ENCODE results near the gene SLX4IP.

DNA sequence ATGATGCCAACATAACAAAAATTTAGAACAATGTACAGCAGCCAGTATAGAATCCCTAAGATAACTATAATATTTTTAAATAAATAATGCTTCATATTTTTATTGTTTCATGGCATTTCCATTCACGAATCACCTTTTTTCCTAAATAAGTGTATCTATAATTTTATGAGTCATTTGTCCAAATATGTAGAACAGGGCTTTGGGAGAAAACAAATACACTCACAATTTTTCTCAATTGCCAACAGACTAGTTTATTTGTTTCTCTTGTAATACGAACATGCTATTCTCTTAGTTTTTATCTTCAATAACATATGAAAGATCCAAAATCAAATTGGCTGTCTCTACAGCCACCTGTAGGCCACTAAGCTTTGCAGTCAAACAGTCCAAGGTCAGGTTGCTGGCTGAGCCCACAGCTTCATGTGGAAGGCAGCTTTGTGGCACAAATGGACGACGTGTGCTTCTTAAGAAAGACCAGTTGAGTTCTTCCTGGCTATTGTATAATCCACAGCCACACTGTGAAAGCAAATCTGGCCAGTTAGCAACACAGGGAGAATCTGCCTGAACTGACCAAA lies 30.1 kb upstream of the SLX4IP start:
- no peak for TF ChIP-seq CTCF (conservative IDR thresholded peaks at IDR 0.05; ENCODE audit: low read depth, low read length)
- TF ChIP-seq EZH2phosphoT487 (IDR thresholded peaks at IDR 0.05; ENCODE audit: borderline replicate concordance, low read length): no peak

Measured in PC-3 (cell line).